GM19023 (cell line): ENCODE data around the gene KREMEN2.

Experiments used
- ATAC-seq: cut with Tn5 transposase; IDR thresholded peaks from one replicate; pipeline ENCODE4 v1.9.1; 2021; ENCODE audit warnings: mild to moderate bottlenecking, moderate library complexity; ENCODE audit not compliant: unreplicated experiment

Gene KREMEN2

GRCh38 chr16:2976201-2976600, 12.1 kb downstream of the KREMEN2 start:
- no peak for ATAC-seq

- no peak for ATAC-seq
Observed at GRCh38 chr16:2976673-2977072, 12.6 kb downstream of the KREMEN2 start.

GRCh38 chr16:2977440-2977839, 13.4 kb downstream of the KREMEN2 start:
- ATAC-seq: no peak

- no peak for ATAC-seq
Observed at GRCh38 chr16:2979669-2980226, 15.7 kb downstream of the KREMEN2 start.

- ATAC-seq: peak; percentile 78
Observed at GRCh38 chr16:2980227-2981176, 16.4 kb downstream of the KREMEN2 start, which contains the start of gene PKMYT1. Gene PKMYT1 (minus strand): TSS chr16:2980446. CDS start chr16:2979657, 789 bp downstream.

GRCh38 chr16:2981177-2981898, 17.3 kb downstream of the KREMEN2 start:
- no peak for ATAC-seq

GRCh38 chr16:2981899-2982250, 17.8 kb downstream of the KREMEN2 start:
- ATAC-seq: no peak

- ATAC-seq: no peak
Observed at GRCh38 chr16:2982402-2982801, 18.3 kb downstream of the KREMEN2 start.

GRCh38 chr16:2983706-2984136, 19.6 kb downstream of the KREMEN2 start:
- ATAC-seq: no peak

GRCh38 chr16:2985462-2985861, 21.4 kb downstream of the KREMEN2 start:
- no peak for ATAC-seq

GRCh38 chr16:2985893-2986355, 21.8 kb downstream of the KREMEN2 start:
- no peak for ATAC-seq

GRCh38 chr16:2986623-2987188, 22.6 kb downstream of the KREMEN2 start:
- ATAC-seq: no peak

GRCh38 chr16:2987286-2987685, 23.2 kb downstream of the KREMEN2 start:
- ATAC-seq: no peak

GRCh38 chr16:2987833-2988232, 23.8 kb downstream of the KREMEN2 start:
- ATAC-seq: no peak

GRCh38 chr16:2988590-2989099, 24.6 kb downstream of the KREMEN2 start:
- no peak for ATAC-seq

- ATAC-seq: no peak
Observed at GRCh38 chr16:2990891-2991290, 26.8 kb downstream of the KREMEN2 start.

GRCh38 chr16:2991566-2992261, 27.6 kb downstream of the KREMEN2 start:
- ATAC-seq: no peak

- ATAC-seq: no peak
Observed at GRCh38 chr16:2992383-2993081, 28.5 kb downstream of the KREMEN2 start.

- ATAC-seq: no peak
Observed at GRCh38 chr16:2996298-2996697, 32.2 kb downstream of the KREMEN2 start.

GRCh38 chr16:2999929-3000328, 35.9 kb downstream of the KREMEN2 start:
- no peak for ATAC-seq
